BJ (cell line): ENCODE results near the gene PLAA. TPM values are rescaled to one million over a fixed set of nuclear protein-coding genes. Genes with fewer than 3 reads are reported as not detected.

Experiments used
- CTCF ChIA-PET: fragments of 350-600 bp; formaldehyde crosslinking; extraction: SDS; loops from one replicate; lab custom pipeline; 2021; ENCODE audit warnings: antibody characterized with exemption, inconsistent platforms; lab: Yijun Ruan, JAX
- POLR2A ChIA-PET: fragments of 300-600 bp; sonication (Branson Sonifier 250); formaldehyde crosslinking; extraction: SDS; loops from one replicate; lab custom pipeline; 2021; ENCODE audit warnings: antibody characterized with exemption; lab: Charles Lee
- DNase-seq: peaks from one replicate; pipeline ENCODE4 v3.0.0-alpha.2; 2011; ENCODE audit warnings: low read depth
- H3K27me3 ChIP-seq: 2 replicates; pipeline ENCODE4 v1.6.0; 2011; ENCODE audit warnings: low read length; ENCODE audit not compliant: control insufficient read depth, insufficient read depth
- H3K36me3 ChIP-seq: 2 replicates; pipeline ENCODE4 v1.5.1; 2011; ENCODE audit warnings: low read length; ENCODE audit not compliant: control insufficient read depth, insufficient read depth
- H3K4me3 ChIP-seq: 2 replicates; pipeline ENCODE4 v1.5.1; 2011; ENCODE audit warnings: low read depth, mild to moderate bottlenecking, control low read depth, low read length
- polyA plus RNA-seq: library from polyadenylated mRNA; depleted of rRNA; stranded (reverse); fragments of >200 nt; gene quantifications from 2 replicates; pipeline ENCODE4 v1.2.3, GENCODE V29; 2011
- TF ChIP-seq, protein P1 (sequence below): IDR thresholded peaks from 2 replicates; pipeline ENCODE4 v1.5.1; 2011; ENCODE audit warnings: low read depth, mild to moderate bottlenecking, control low read depth, inconsistent platforms, low read length, moderate library complexity; ENCODE audit not compliant: insufficient read depth

PLAA gene
- polyA plus RNA-seq, 1 experiment, result 7.4 TPM

DNA sequence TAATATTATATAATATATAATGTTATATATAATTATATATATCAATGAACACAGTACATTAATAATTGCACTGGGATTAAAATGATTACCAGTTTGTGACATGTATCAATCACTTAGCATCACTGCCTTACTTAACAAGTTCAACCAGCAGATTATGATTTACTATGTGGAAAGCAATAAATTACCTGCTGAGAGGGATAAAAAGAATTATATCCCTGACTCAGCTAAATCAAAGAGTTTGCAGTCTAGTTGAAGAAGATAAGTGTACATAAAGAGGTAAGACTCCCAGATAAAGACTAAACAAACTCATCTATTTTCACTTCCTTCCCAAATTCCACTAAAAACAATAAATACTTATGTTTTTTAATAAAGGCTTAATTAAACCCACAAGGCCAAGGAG lies 11.2 kb downstream of the PLAA start:
- no peak overlapping the region for H3K4me3 ChIP-seq
- ChIA-PET CTCF (no interaction called here), POLR2A (no interaction called here)
- H3K36me3 ChIP-seq, result no peaks in the 10 kb centered on the region
- H3K27me3 ChIP-seq, result no peaks in the 10 kb centered on the region
- DNase-seq, result no peak
- TF ChIP-seq, protein P1, sequence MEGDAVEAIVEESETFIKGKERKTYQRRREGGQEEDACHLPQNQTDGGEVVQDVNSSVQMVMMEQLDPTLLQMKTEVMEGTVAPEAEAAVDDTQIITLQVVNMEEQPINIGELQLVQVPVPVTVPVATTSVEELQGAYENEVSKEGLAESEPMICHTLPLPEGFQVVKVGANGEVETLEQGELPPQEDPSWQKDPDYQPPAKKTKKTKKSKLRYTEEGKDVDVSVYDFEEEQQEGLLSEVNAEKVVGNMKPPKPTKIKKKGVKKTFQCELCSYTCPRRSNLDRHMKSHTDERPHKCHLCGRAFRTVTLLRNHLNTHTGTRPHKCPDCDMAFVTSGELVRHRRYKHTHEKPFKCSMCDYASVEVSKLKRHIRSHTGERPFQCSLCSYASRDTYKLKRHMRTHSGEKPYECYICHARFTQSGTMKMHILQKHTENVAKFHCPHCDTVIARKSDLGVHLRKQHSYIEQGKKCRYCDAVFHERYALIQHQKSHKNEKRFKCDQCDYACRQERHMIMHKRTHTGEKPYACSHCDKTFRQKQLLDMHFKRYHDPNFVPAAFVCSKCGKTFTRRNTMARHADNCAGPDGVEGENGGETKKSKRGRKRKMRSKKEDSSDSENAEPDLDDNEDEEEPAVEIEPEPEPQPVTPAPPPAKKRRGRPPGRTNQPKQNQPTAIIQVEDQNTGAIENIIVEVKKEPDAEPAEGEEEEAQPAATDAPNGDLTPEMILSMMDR, result no peak

DNA sequence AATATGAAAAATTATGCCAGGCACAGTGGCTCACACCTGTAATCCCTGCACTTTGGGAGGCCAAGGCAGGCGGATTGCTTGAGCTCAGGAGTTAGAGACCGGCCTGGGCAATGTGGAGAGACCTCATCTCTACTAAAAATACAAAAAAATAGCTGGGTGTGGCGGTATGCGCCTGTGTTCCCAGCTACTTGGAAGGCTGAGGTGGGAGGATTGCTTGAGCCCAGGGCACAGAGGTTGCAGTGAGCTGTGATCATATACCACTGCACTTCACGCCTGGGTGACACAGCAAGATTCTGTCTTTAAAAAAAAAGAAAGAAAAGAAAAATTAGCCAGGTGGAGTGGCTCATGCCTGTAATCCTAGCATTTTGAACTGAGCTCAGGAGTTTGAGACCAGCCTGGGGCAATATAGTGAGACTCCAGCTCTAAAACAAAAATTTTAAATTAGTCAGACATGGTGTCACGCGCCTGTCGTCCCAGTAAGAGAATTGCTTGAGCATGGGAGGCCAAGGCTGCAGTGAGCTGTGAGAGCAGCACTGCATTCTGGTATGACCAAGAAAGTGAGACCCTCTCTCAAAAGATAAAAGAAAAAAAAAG lies 18.0 kb downstream of the PLAA start:
- ChIA-PET CTCF (no interaction called here), POLR2A (no interaction called here)
- TF ChIP-seq, protein P1, result no peak
- Histone ChIP-seq H3K4me3 (no peak overlapping the region), H3K27me3 (no peaks in the 10 kb centered on the region), H3K36me3 (no peaks in the 10 kb centered on the region; the same call in 1 of the 2 replicates)
- DNase-seq, result no peak

DNA sequence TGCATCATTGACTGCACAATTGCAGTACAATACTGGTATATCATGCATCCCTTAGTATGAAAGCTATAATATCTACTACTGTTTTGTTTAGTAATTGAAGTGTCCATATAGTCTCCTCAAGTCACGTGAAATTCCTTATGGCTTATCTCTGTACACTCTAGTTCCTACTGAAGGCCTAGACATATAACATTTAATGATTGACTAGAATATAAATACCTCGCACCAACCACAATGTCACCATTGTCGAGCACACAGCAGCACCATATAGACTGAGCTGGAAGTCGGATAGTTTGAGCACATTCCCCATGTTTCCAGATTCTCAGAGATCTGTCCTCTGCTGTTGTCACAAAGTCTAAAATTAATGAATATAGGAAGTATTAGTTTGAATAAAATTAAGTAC lies 21.4 kb downstream of the PLAA start:
- Histone ChIP-seq H3K27me3 (no peaks in the 10 kb centered on the region), H3K36me3 (no peaks in the 10 kb centered on the region; the same call in none of the 2 replicates), H3K4me3 (no peak overlapping the region)
- CTCF ChIA-PET, result no interaction called here
- POLR2A ChIA-PET, result no interaction called here
- DNase-seq, result no peak
- TF ChIP-seq, protein P1, result no peak

DNA sequence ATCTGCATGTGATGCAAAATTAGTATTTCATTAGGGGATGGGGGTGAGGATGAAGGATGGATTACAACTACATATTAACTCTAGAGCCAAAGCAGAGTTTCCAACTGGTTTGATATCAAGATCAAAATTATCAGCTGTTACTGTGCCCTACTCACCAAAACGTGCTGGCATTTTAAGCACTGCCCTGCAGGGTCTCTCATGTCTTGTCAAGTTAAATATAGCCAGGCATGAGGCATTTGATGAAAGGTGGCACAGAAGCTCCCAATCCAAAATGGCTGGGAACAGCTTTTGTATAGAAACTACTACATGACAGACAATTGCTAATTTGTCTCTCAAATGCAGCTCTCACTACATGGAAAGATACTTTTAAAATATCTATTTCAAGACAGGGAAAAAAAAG lies 27.3 kb downstream of the PLAA start:
- no peak for DNase-seq
- H3K27me3 ChIP-seq, result no peaks in the 10 kb centered on the region

DNA sequence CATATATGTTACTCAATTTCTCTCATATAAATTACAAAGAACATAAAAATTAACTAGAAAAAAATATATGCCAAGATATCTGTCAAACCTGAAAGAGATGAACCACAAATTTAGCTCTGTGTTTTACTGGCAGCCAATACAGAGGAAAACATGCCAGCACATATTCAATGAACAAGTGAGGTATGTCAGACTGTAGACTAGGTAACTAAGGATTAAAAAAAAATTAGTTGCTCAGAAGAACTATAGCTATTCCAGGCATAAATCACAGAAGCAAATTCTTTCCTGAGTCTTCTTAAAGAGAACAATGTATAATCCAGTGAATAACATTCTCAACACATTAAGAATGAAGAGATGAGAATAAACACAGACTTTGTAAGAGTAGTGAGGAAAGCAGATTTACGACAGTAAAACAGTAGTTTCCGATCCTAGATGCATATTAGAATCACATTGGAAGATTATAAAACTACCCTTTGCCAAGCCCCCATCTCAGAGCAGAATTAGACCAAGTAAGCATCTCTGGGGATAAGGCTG lies 33.8 kb downstream of the PLAA start:
- no peak for DNase-seq
- H3K4me3 ChIP-seq, result no peak overlapping the region
- TF ChIP-seq, protein P1, result no peak
- CTCF ChIA-PET, result interaction anchor here (1.3 kb wide), 1 partner anchor 18 kb away, joined by 3 read pairs; no protein-coding TSS in a partner anchor
- H3K27me3 ChIP-seq, result no peaks in the 10 kb centered on the region
- H3K36me3 ChIP-seq, result peaks cover 2% of the 10 kb centered on the region; the same call in 1 of the 2 replicates
- POLR2A ChIA-PET, result no interaction called here

More for the DNA sequence above, 27.3 kb downstream of the PLAA start:
- H3K4me3 ChIP-seq, result no peak overlapping the region
- H3K36me3 ChIP-seq, result peaks cover 4% of the 10 kb centered on the region
- CTCF ChIA-PET, result interaction anchor here (0.6 kb wide), 1 partner anchor 79 kb away, joined by 3 read pairs; no protein-coding TSS in a partner anchor
- TF ChIP-seq, protein P1, result no peak
- POLR2A ChIA-PET, result no interaction called here
